Pons (tissue), 1 donor: ENCODE results near the gene SHD.
A peak's percentile ranks its signal among the peaks of the same experiment; 100 is the strongest.
"Not testable (repeated sequence)": the region's sequence is repeated elsewhere in the genome, so short reads cannot be mapped to it uniquely, and the experiment has no call there.

Source experiments
- DNase-seq: peaks from one replicate; pipeline ENCODE4 v3.0.0-alpha.2; 2016; ENCODE audit warnings: low spot score

SHD gene

DNA sequence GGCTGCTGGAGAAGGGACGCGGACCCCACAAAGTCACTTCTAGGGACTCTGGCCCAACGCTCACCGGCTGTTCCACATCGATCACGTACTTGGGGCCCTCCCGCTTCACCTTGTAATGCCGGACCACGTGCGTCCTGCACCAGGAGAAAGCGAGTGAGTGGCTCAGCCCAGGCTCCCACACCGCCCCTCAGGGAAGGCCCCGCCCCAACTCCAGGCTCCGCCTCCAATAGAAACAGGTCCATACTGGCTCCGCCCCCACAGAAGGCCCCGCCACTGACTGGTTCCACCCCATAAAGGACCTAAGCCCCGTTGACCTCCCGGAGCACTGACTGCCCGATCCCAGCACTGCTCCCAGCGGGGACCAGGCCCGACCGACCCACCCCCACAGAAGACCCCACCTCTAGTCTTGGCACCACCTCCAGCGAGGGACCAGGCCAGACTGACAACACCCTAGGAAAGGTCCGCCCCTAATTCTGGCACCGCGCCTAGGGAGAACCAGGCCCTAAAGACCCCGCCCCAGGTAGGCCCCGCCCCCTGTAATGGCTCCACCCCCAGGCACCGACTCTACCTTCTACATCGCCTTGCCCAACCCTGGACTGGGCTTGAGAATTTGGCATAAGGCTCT, 48.3 kb downstream of the SHD start:
- peak; percentile 21 for DNase-seq

- no peak for DNase-seq
Observed at GRCh38 chr19:4327877-4328242, 48.8 kb downstream of the SHD start.

GRCh38 chr19:4328243-4328990, 49.4 kb downstream of the SHD start:
- DNase-seq, result peak; percentile 87

DNA sequence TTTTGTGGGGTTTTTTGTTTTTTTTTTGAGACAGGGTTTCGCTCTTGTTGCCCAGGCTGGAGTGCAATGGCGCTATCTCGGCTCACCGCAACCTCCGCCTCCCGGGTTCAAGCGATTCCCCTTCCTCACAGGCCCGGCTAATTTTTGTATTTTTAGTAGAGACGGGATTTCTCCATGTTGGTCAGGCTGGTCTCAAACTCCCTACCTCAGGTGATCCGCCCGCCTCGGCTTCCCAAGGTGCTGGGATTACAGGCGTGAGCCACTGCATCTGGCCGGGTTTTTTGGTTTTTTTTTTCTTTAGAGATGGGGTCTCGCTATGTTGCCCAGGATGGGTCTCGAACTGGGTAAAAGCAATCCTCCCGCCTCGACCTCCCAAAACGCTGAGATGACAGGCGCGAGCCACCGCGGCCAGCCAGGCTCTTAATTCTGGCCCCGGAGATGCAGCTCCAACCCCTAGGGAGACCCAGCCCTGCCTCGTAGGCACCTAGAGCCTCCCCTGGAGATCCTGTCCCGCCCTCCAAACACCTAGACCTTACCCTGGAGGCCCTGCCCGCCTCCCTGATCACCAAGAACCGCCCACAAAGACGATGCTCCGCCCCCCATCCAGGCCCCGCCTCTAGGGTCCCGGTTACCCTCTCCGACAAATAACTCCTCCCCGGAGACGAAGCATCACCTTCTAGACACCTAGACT, 50.1 kb downstream of the SHD start:
- not testable (repeated sequence) for DNase-seq

DNA sequence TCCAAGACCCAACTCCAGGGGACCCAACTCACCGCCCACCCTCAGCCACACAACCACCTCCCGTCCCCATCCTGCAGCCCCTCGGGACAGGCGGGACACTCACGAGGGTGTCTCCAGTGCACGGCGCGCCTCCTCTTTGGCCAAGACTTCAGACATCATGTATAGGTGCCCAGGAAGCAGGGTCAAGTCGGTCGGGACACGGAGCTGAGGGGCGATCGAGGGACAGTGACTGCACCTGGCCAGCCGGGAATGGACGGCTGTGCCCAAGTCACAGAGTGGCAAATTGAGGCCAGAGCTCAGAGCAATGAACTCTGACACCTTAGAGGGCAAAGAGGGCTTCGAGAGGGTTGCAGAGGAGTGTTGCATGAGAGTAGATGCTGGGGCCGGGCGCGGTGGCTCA, 50.8 kb downstream of the SHD start:
- DNase-seq, result no peak

DNA sequence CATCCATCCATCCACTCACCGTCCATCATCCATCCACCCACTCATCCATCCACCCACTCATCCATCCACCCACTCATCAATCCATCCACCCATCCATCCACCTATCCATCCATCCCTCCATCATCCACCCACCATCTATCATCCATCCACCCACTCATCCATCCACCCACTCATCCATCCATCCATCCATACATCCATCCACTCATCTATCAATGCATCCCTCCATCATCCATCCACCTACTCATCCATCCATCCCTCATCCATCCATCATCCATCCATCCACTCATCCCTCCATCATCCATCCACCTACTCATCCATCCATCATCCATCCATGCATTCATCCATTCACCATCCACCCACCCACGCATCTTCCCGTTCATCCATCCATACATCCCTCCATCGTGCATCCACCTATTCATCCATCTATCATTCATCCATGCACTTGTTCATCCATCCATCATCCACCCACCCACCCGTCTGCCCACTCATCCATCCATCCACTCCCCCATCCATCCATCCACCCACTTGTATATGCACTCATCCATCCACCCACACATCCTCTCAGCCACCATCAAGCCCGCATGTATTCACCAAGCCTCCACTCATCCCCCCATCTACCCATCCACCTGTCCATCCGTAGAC, 56.0 kb downstream of the SHD start:
- DNase-seq, result no peak

DNA sequence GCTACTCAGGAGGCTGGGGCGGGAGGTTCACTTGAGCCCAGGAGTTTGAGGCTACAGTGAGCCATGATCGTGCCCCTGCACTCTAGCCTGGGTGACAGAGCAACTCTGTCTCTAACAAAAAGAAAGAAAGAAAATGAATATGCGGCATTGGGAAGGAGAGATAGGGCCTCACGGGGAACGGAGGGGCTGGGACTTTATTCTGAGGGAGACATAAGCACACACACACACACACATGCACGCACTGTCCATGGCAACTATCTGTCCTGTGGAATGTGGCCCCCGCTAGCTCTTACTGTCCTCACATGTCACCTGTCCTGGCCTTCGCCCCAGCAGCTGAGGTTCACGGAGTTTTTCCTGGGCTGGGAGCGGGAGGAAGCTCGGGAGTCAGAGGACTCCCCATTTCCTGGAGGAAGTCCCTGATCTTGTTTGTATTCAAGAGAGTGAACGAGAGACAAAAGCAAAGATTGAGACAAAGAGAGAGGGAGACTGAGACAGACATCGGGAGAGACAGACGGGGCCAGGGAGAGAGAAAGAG, 58.9 kb downstream of the SHD start:
- no peak for DNase-seq

- DNase-seq, result no peak
Observed at GRCh38 chr19:4338441-4339355, 59.6 kb downstream of the SHD start, which contains the start of gene STAP2. TSS of gene STAP2 (minus strand) at chr19:4338827. CDS start at chr19:4338753, 74 bp downstream.
